ENCODE measurements around the gene GBGT1.

DNA sequence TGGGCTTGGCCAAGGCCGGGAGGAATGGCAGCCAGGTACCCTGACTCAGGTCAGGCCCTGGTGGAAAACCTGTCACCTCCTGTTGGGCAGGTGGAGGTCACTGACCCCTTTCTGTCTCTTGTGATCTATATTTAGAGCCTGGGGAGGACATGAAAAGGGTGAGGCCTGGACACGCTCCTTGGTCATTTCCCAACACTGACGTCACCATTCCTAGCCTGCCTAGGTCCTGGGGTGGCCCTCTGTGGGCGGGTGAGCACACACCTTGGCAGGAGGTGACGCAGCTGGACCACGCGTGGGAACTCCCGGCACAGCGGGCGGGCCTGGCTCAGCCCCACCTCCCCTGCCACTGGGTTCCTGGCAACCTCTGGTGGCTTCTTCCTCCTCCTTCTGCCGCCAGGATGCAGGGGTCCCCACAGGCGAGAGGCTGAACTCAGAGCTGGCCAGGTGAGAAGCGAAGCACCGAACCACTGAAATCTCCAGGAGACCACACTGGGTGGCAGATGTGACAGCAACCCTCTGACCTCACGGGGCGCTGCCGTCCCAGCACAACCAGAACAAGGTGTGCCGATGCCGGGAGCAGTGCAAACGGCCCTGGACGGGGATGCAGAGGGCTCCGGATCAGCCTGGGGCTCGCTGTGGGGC lies 36.3 kb downstream of the GBGT1 start:
- TF ChIP-seq, protein P1, sequence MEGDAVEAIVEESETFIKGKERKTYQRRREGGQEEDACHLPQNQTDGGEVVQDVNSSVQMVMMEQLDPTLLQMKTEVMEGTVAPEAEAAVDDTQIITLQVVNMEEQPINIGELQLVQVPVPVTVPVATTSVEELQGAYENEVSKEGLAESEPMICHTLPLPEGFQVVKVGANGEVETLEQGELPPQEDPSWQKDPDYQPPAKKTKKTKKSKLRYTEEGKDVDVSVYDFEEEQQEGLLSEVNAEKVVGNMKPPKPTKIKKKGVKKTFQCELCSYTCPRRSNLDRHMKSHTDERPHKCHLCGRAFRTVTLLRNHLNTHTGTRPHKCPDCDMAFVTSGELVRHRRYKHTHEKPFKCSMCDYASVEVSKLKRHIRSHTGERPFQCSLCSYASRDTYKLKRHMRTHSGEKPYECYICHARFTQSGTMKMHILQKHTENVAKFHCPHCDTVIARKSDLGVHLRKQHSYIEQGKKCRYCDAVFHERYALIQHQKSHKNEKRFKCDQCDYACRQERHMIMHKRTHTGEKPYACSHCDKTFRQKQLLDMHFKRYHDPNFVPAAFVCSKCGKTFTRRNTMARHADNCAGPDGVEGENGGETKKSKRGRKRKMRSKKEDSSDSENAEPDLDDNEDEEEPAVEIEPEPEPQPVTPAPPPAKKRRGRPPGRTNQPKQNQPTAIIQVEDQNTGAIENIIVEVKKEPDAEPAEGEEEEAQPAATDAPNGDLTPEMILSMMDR (IDR thresholded peaks at IDR 0.05), result no peak
- no peak for TF ChIP-seq EP300 (IDR thresholded peaks at IDR 0.05)
- TF ChIP-seq POLR2A (IDR thresholded peaks at IDR 0.05), result no peak
